ENCODE measurements around the gene FOXI3. TPM values are rescaled to one million over a fixed set of nuclear protein-coding genes. Genes with fewer than 3 reads are reported as not detected.

Gene FOXI3
- total RNA-seq, 2 experiments from 2014 or later = not detected

- Histone ChIP-seq H3K4me2 (ENCODE audit: low read length) (no peak overlapping the region), H4K20me1 (ENCODE audit: insufficient read depth, low read length) (no peaks in the 10 kb centered on the region), H3K27ac (ENCODE audit: low read depth, low read length, poor library complexity, severe bottlenecking) (no peak overlapping the region), H3K4me3 (ENCODE audit: low read depth, low read length, poor library complexity, severe bottlenecking) (no peak overlapping the region), H3K9me2 (ENCODE audit: insufficient read depth, low read length) (no peaks in the 10 kb centered on the region), H3K79me2 (ENCODE audit: insufficient read depth, low read depth, low read length) (no peaks in the 10 kb centered on the region), H2AFZ (ENCODE audit: low read length) (no peak overlapping the region), H3K4me1 (ENCODE audit: insufficient read depth, low read length, poor library complexity, severe bottlenecking) (no peaks in the 10 kb centered on the region), H3K36me3 (ENCODE audit: insufficient read depth, low read length) (no peaks in the 10 kb centered on the region), H3K9me3 (ENCODE audit: low read length) (no peaks in the 10 kb centered on the region)
- intact Hi-C loops (cut with micrococcal nuclease; ENCODE audit: unreplicated experiment) = no loop called here
- no TSS peak for BruUV-seq (replicated peaks)
- DNase-seq (ENCODE audit: low spot score) = no peak
- TF ChIP-seq EZH2phosphoT487 (IDR thresholded peaks at IDR 0.05; ENCODE audit: borderline replicate concordance, low read depth, low read length) (no peak), CTCF (conservative IDR thresholded peaks at IDR 0.05; ENCODE audit: low read length) (no peak)
- ChIA-PET POLR2A (interaction anchor here (1.2 kb wide), 1 partner anchor 9 kb away, joined by 3 read pairs; no protein-coding TSS in a partner anchor), CTCF (ENCODE audit: unreplicated experiment) (no interaction called here)
Observed at GRCh38 chr2:88398180-88398579, 54.3 kb downstream of the FOXI3 start.

Small RNA genes within 50 kb of the gene (small RNA-seq; reads per million reads assigned to genes)
- not detected for gene RNU6-1007P

Other genes starting within 250 kb of the FOXI3 start
- gene EIF2AK3, start 174.8 kb upstream of the FOXI3 start, total RNA-seq (2014; rRNA removed; shearing (Covaris generic)) = 49.4 and 52.7 TPM in 2 replicates
- gene EIF2AK3, start 174.8 kb upstream of the FOXI3 start, total RNA-seq (2022) = 64.5 and 73.4 TPM in 2 replicates
- gene RPIA, start 239.0 kb upstream of the FOXI3 start, total RNA-seq (2014; rRNA removed; shearing (Covaris generic)) = 31.6 and 36.9 TPM in 2 replicates
- 58.5 and 68.1 TPM in 2 replicates for gene RPIA, start 239.0 kb upstream of the FOXI3 start, total RNA-seq (2022)